AG08395 (cell line): ENCODE results near the gene DNAJB7.
A peak's percentile ranks its signal among the peaks of the same experiment; 100 is the strongest.
"Not testable (repeated sequence)": the region's sequence is repeated elsewhere in the genome, so short reads cannot be mapped to it uniquely, and the experiment has no call there.

ENCODE experiments used
- DNase-seq: peaks from one replicate; pipeline ENCODE4 v3.0.0; 2012; ENCODE audit warnings: mixed read lengths, low spot score

Gene DNAJB7

GRCh38 chr22:40844951-40845350 is 17.0 kb downstream of the DNAJB7 start:
- DNase-seq = no peak

GRCh38 chr22:40838486-40838885 is 23.4 kb downstream of the DNAJB7 start:
- DNase-seq = no peak

- no peak for DNase-seq
Measured at GRCh38 chr22:40834619-40835018, 27.3 kb downstream of the DNAJB7 start.

GRCh38 chr22:40829131-40829530 is 32.8 kb downstream of the DNAJB7 start:
- no peak for DNase-seq

- DNase-seq = no peak
Measured at GRCh38 chr22:40826984-40827741, 34.8 kb downstream of the DNAJB7 start.

GRCh38 chr22:40826292-40826691 is 35.6 kb downstream of the DNAJB7 start:
- not testable (repeated sequence) for DNase-seq

- DNase-seq = no peak
Measured at GRCh38 chr22:40823426-40823825, 38.5 kb downstream of the DNAJB7 start.

- peak; percentile 33 for DNase-seq
Measured at GRCh38 chr22:40819599-40820140, 42.2 kb downstream of the DNAJB7 start.

- DNase-seq = peak; percentile 97
Measured at GRCh38 chr22:40818747-40819598, 42.9 kb downstream of the DNAJB7 start, which contains the start of gene SLC25A17. Gene SLC25A17, minus strand, starts transcription at chr22:40819346. Its CDS starts 98 bp downstream, at chr22:40819248.

GRCh38 chr22:40818192-40818746 is 43.6 kb downstream of the DNAJB7 start:
- no peak for DNase-seq

GRCh38 chr22:40817737-40818136 is 44.2 kb downstream of the DNAJB7 start:
- DNase-seq = no peak

- DNase-seq = no peak
Measured at GRCh38 chr22:40813912-40814315, 48.0 kb downstream of the DNAJB7 start.
